ENCODE measurements around the gene PPP2CA. TPM values are rescaled to one million over a fixed set of nuclear protein-coding genes. Genes with fewer than 3 reads are reported as not detected.

The PPP2CA gene
- total RNA-seq, 1 donor from 2014 or later = 118 TPM

DNA sequence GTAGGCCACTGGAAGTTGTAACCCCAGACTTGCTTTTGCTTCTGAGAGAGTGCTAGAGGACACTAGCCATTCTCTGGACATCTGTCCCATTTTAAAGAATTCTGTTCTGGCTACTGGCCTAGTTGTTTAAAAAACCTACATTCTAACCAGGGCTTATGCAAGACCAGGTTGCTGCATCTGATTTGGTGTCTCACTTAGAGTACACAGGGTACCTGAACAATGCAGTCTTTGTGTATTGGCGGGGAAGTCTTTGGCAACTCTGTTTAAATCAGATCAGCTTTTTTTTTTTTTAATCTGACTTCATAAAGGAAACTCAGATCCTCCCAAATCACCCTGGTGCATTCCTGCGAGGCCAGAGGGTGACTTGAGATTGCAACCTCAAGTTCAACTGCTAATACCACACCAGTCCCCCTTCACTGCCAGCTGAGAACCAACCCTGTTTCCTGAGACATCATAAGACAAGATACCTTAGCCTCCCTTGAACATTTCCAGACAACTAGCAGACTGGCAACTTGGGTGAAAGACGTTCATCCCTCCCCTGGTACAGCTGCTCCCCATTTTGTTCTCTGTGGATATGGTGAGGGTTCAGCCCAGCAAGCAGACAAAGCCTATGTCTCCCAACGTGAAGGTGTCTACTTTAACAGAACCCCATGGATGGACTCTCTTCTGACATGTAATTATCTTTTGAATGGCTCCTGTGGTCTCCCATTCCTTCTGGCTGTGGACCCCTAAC, 76.1 kb downstream of the PPP2CA start:
- TF ChIP-seq, protein P1, sequence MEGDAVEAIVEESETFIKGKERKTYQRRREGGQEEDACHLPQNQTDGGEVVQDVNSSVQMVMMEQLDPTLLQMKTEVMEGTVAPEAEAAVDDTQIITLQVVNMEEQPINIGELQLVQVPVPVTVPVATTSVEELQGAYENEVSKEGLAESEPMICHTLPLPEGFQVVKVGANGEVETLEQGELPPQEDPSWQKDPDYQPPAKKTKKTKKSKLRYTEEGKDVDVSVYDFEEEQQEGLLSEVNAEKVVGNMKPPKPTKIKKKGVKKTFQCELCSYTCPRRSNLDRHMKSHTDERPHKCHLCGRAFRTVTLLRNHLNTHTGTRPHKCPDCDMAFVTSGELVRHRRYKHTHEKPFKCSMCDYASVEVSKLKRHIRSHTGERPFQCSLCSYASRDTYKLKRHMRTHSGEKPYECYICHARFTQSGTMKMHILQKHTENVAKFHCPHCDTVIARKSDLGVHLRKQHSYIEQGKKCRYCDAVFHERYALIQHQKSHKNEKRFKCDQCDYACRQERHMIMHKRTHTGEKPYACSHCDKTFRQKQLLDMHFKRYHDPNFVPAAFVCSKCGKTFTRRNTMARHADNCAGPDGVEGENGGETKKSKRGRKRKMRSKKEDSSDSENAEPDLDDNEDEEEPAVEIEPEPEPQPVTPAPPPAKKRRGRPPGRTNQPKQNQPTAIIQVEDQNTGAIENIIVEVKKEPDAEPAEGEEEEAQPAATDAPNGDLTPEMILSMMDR (IDR thresholded peaks at IDR 0.05) = no peak

DNA sequence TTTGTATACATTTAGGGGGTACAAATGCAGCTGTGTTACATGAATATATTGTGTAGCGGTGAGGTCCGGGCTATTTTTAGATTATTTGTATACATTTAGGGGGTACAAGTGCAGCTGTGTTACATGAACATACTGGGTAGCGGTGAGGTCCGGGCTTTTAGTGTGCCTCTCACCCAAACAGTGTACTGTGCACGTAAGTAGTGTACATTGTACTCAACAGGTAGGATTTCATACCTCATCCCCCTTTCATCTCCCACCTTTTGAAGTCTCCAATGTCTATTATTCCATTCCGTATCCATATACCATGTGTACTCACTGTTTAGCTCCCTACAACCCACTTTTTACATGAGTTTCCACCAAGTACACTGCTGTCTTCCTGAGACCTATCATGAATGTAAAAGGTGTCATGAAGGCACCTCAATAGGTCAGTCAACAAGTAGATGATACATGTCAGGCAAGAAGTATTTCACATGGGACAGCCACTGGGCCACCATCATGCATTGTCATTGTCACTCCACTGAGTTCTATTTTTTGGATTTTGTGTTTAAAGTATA, 76.8 kb downstream of the PPP2CA start:
- H3K36me3 Mint-ChIP-seq (ENCODE audit: low read depth) = peaks cover 79% of the 10 kb centered on the region
- H3K9me3 Mint-ChIP-seq = no peaks in the 10 kb centered on the region
- ATAC-seq (ENCODE audit: low read depth) (no peak), DNase-seq (no peak)
- H3K27me3 Mint-ChIP-seq = no peaks in the 10 kb centered on the region
- TF ChIP-seq, protein P1 (IDR thresholded peaks at IDR 0.05) = no peak
- H3K27ac Mint-ChIP-seq = no peak overlapping the region
- CTCF ChIA-PET = interaction anchor here (1.0 to 23.1 kb wide), 2 partner anchors 9 to 108 kb away, joined by 3 to 502 read pairs; no protein-coding TSS in a partner anchor
- no peak overlapping the region for H3K4me3 Mint-ChIP-seq
- H3K4me1 Mint-ChIP-seq = peaks cover 4% of the 10 kb centered on the region
- POLR2A ChIA-PET = no interaction called here
- intact Hi-C loops (cut with micrococcal nuclease) = no loop called here

More for the DNA sequence above, 76.1 kb downstream of the PPP2CA start:
- no peak for DNase-seq
- intact Hi-C loops (cut with micrococcal nuclease) = no loop called here
- Mint-ChIP-seq H3K36me3 (ENCODE audit: low read depth) (peaks cover 79% of the 10 kb centered on the region), H3K4me1 (peaks cover 4% of the 10 kb centered on the region), H3K4me3 (no peak overlapping the region), H3K27me3 (no peaks in the 10 kb centered on the region), H3K27ac (no peak overlapping the region), H3K9me3 (no peaks in the 10 kb centered on the region)
- POLR2A ChIA-PET = no interaction called here
- CTCF ChIA-PET = interaction anchor here (1.5 to 23.1 kb wide), 3 partner anchors 12 to 109 kb away, joined by 4 to 502 read pairs (median 5); no protein-coding TSS in a partner anchor
- no peak for ATAC-seq (ENCODE audit: low read depth)

GRCh38 chr5:134148316-134148715, 77.6 kb downstream of the PPP2CA start:
- intact Hi-C loops (cut with micrococcal nuclease) = no loop called here
- TF ChIP-seq, protein P1 (IDR thresholded peaks at IDR 0.05) = no peak
- Mint-ChIP-seq H3K36me3 (ENCODE audit: low read depth) (peaks cover 75% of the 10 kb centered on the region), H3K4me1 (peaks cover 4% of the 10 kb centered on the region), H3K4me3 (no peak overlapping the region), H3K27ac (no peak overlapping the region), H3K27me3 (no peaks in the 10 kb centered on the region), H3K9me3 (no peaks in the 10 kb centered on the region)
- POLR2A ChIA-PET = no interaction called here
- CTCF ChIA-PET = interaction anchor here (0.7 to 23.1 kb wide), 3 partner anchors 8 to 122 kb away, joined by 3 to 502 read pairs (median 3); no protein-coding TSS in a partner anchor
- DNase-seq = no peak
- no peak for ATAC-seq (ENCODE audit: low read depth)

- no peaks in the 10 kb centered on the region for H3K9me3 Mint-ChIP-seq
- TF ChIP-seq, protein P1 (IDR thresholded peaks at IDR 0.05) = no peak
- DNase-seq (no peak), ATAC-seq (ENCODE audit: low read depth) (no peak)
- POLR2A ChIA-PET = interaction anchor here (0.6 to 2.4 kb wide), 4 partner anchors 22 to 1113 kb away, joined by 3 to 7 read pairs (median 3); no protein-coding TSS in a partner anchor
- no peaks in the 10 kb centered on the region for H3K27me3 Mint-ChIP-seq
- CTCF ChIA-PET = interaction anchor here (0.7 to 23.1 kb wide), 13 partner anchors 9 to 769 kb away, joined by 3 to 502 read pairs (median 3); no protein-coding TSS in a partner anchor
- H3K4me3 Mint-ChIP-seq = no peak overlapping the region
- H3K4me1 Mint-ChIP-seq = peaks cover 4% of the 10 kb centered on the region
- peak overlapping the region; percentile 8 for H3K27ac Mint-ChIP-seq
- intact Hi-C loops (cut with micrococcal nuclease) = loop anchor here (1.0 kb wide), 1 partner anchor 45 kb away; no protein-coding TSS in a partner anchor
- peaks cover 73% of the 10 kb centered on the region for H3K36me3 Mint-ChIP-seq (ENCODE audit: low read depth)
Measured at GRCh38 chr5:134146651-134147518, 79.0 kb downstream of the PPP2CA start.
